Upper lobe of right lung (tissue), 1 donor: ENCODE measurements around the gene GALNT2. TPM values are rescaled to one million over a fixed set of nuclear protein-coding genes. Genes with fewer than 3 reads are reported as not detected.

Experiments used
- ATAC-seq: fragments of 200-7000 bp; cut with Tn5 transposase; one replicate; pipeline ENCODE4 v1.9.1; 2020; ENCODE audit warnings: mild to moderate bottlenecking, moderate library complexity
- DNase-seq: peaks from one replicate; pipeline ENCODE4 v3.0.0-alpha.2; 2020
- H3K27ac ChIP-seq: fragments of 200-600 bp; one replicate; pipeline ENCODE4 v1.8.0; 2022
- H3K27me3 ChIP-seq: fragments of 200-600 bp; one replicate; pipeline ENCODE4 v1.8.0; 2022; ENCODE audit warnings: mild to moderate bottlenecking
- H3K36me3 ChIP-seq: fragments of 200-600 bp; one replicate; pipeline ENCODE4 v1.8.0; 2022
- H3K4me1 ChIP-seq: fragments of 200-600 bp; one replicate; pipeline ENCODE4 v1.8.0; 2022
- H3K4me3 ChIP-seq: fragments of 200-600 bp; one replicate; pipeline ENCODE4 v1.8.0; 2022; ENCODE audit warnings: mild to moderate bottlenecking
- H3K9me3 ChIP-seq: fragments of 200-600 bp; one replicate; pipeline ENCODE4 v1.8.0; 2022
- intact Hi-C: fragments of 100-400 bp; cut with DNase I; formaldehyde crosslinking; loops from one replicate; pipeline ENCODE4 v1.11.0; 2022
- total RNA-seq: library from RNA; stranded (reverse); fragmentation: NEBNext Ultra II Directional; extraction: Animal tissue kit (Norgen Biotek cat#: 25700); gene quantifications from one replicate; pipeline ENCODE4 v1.2.1, GENCODE V29; 2021
- TF ChIP-seq, protein P1 (sequence below): fragments of 200-600 bp; IDR thresholded peaks from one replicate; pipeline ENCODE4 v1.8.0; 2022; ENCODE audit warnings: antibody characterized with exemption
- donor health status: DM: no; HTN: yes; CAD: no; lungs with severe emphysema.

GALNT2 gene
- total RNA-seq, 1 donor from 2014 or later: 55.1 TPM

DNA sequence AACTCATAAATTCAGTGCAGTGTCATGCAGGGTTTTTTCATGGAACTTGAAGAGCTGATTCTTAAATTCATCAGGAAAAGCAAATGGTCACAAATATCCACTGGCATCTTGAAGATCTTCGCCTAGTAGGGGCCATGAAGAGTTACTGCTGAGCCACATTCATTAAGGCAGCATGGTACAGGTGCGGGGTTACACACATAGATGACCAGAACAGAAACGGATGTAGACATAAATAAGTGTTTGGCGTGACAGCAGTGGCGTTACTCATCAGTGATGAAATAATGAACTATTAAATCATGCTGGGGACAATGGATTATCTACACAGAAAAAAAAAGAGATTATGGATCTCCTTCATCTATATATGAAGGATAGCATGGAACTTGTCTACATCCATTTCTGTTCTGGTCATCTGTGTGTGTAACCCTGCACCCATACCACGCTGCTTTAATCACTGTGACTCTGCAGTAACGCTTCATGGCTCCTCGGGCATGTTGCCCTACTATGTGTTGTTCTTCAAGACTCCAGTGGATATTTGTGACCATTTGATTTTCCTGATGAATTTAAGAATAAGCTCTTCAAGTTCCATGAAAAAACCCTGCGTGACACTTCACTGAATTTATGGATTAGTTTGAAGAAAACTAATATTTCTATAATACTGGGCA lies 161.3 kb downstream of the GALNT2 start:
- Histone ChIP-seq H3K27ac (no peak overlapping the region), H3K36me3 (no peaks in the 10 kb centered on the region)

DNA sequence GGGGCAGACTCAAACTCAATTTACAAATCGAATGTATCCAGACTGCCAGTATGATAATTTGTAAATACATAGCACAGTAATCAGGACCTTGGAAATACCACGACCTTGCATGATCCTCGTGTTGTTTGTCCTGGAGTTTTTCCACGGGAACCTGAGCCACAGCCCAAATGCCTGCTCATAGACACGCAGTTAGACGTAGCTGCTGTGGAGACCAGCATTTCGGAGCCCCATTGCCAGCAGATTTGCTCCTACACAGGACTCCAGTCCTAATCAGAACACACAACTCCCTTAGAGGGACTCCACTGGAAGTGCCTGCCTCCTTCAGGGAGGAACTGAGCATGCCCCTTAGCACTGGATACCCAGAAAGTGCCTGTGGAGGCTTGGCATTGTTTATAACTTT lies 163.2 kb downstream of the GALNT2 start:
- no peaks in the 10 kb centered on the region for H3K27me3 ChIP-seq
- TF ChIP-seq, protein P1, sequence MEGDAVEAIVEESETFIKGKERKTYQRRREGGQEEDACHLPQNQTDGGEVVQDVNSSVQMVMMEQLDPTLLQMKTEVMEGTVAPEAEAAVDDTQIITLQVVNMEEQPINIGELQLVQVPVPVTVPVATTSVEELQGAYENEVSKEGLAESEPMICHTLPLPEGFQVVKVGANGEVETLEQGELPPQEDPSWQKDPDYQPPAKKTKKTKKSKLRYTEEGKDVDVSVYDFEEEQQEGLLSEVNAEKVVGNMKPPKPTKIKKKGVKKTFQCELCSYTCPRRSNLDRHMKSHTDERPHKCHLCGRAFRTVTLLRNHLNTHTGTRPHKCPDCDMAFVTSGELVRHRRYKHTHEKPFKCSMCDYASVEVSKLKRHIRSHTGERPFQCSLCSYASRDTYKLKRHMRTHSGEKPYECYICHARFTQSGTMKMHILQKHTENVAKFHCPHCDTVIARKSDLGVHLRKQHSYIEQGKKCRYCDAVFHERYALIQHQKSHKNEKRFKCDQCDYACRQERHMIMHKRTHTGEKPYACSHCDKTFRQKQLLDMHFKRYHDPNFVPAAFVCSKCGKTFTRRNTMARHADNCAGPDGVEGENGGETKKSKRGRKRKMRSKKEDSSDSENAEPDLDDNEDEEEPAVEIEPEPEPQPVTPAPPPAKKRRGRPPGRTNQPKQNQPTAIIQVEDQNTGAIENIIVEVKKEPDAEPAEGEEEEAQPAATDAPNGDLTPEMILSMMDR: no peak
- no peak overlapping the region for H3K27ac ChIP-seq
- no peaks in the 10 kb centered on the region for H3K36me3 ChIP-seq
- ATAC-seq (no peak), DNase-seq (no peak)
- no peaks in the 10 kb centered on the region for H3K4me1 ChIP-seq
- no peak overlapping the region for H3K4me3 ChIP-seq
- intact Hi-C loops: no loop called here
- no peaks in the 10 kb centered on the region for H3K9me3 ChIP-seq

More for the DNA sequence above, 161.3 kb downstream of the GALNT2 start:
- intact Hi-C loops: no loop called here
- Histone ChIP-seq H3K27me3 (no peaks in the 10 kb centered on the region), H3K9me3 (no peaks in the 10 kb centered on the region), H3K4me3 (no peak overlapping the region), H3K4me1 (peaks cover 6% of the 10 kb centered on the region)
- no peak for DNase-seq
- TF ChIP-seq, protein P1: no peak
- no peak for ATAC-seq

DNA sequence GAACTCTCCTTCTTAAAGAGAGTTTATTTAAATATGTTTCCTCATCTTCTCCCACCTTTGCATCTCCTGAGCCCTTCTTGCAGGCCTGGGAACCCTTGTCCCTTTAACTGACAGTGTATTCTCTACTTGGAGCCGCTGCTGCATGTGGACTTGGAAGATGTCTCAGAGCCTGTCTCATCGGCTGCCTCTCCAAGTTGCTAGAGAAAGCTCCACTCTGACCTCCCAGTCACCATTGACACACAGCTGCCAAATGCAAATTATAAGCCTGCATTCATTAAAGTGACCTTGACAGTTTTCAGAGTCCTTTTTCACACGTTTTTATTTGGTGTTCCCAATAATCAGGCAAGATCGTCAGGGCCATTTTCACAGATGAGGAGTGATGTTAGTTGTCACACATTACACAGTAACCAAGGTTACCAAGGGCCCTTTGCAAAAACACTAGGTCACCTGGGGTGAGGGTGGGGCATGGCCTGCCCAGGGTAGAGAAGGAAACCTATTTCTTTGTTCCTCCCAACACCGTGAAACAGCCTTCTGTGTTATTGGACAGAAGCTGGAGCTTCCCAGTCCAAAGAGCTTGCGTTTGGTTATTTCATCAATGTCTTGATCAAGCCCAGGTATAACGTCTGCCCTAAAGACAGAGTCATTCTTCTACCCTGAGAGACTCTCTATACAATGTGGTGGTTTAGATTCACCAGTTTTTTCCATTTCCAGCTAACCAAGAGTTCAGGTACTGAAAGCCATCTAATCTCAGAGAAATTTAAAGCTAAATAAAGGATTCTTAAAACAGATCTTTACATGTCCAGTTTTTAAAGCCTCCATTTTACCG lies 164.1 kb downstream of the GALNT2 start:
- Histone ChIP-seq H3K9me3 (no peaks in the 10 kb centered on the region), H3K27me3 (no peaks in the 10 kb centered on the region), H3K36me3 (no peaks in the 10 kb centered on the region), H3K4me3 (no peak overlapping the region), H3K27ac (peak overlapping the region; percentile 73), H3K4me1 (no peaks in the 10 kb centered on the region)
- DNase-seq (no peak), ATAC-seq (peak; percentile 73)
- TF ChIP-seq, protein P1: no peak
- intact Hi-C loops: no loop called here

DNA sequence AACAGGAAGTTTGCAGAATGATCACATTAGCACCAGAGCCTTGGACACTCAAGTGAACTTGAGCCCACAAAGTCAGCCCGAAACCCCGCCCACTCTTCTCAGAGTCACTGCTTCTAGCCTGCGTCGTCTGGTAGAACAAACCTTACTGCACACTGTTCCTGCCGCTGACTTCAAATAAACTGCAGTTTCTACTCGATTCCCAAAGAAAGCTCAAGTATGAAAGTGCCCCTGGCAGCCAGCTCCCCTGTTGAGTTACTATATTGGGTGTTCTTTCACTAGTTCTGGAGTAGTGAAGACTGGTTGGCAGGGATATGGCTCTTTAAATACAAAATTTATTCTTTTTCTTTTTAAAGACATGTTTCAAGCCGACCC lies 164.7 kb downstream of the GALNT2 start:
- intact Hi-C loops: no loop called here

DNA sequence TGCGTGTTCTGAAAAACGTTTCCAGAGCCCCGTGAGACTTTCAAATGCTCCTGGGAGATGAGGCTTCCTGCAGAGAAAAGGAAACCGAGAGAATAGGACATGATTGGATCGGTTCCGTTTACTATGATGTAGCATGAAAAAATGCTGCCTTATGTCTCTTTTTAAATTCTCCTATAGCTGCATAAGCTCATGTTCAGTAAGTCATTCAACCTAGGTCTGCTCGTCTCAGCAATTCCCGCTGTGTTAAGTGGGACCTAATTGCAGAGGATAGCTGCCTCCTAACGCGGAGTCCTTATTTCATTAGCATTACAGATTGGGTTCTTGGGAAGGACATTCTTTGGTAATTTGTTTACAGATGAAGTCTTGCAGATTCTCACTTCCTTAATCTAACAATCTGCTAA lies 165.3 kb downstream of the GALNT2 start:
- H3K4me3 ChIP-seq: peak overlapping the region; percentile 29
- no peaks in the 10 kb centered on the region for H3K9me3 ChIP-seq
- no peaks in the 10 kb centered on the region for H3K27me3 ChIP-seq
- TF ChIP-seq, protein P1: no peak
- no peaks in the 10 kb centered on the region for H3K4me1 ChIP-seq
- DNase-seq: no peak
- intact Hi-C loops: no loop called here
- peaks cover 7% of the 10 kb centered on the region for H3K36me3 ChIP-seq
- ATAC-seq: peak; percentile 22
- peak overlapping the region; percentile 73 for H3K27ac ChIP-seq

More for the DNA sequence above, 164.7 kb downstream of the GALNT2 start:
- TF ChIP-seq, protein P1: no peak
- H3K27ac ChIP-seq: peak overlapping the region; percentile 73
- H3K4me3 ChIP-seq: peak overlapping the region; percentile 29
- H3K9me3 ChIP-seq: no peaks in the 10 kb centered on the region
- H3K27me3 ChIP-seq: no peaks in the 10 kb centered on the region
- peak; percentile 89 for DNase-seq
- no peaks in the 10 kb centered on the region for H3K4me1 ChIP-seq
- H3K36me3 ChIP-seq: peaks cover 4% of the 10 kb centered on the region
- ATAC-seq: peak; percentile 97
